Measurements from ENCODE around the gene EIF1.

GRCh38 chr17:41724476-41725050, 35.9 kb downstream of the EIF1 start:
- TF ChIP-seq POLR2A (IDR thresholded peaks at IDR 0.05) = no peak
- TF ChIP-seq, protein P1, sequence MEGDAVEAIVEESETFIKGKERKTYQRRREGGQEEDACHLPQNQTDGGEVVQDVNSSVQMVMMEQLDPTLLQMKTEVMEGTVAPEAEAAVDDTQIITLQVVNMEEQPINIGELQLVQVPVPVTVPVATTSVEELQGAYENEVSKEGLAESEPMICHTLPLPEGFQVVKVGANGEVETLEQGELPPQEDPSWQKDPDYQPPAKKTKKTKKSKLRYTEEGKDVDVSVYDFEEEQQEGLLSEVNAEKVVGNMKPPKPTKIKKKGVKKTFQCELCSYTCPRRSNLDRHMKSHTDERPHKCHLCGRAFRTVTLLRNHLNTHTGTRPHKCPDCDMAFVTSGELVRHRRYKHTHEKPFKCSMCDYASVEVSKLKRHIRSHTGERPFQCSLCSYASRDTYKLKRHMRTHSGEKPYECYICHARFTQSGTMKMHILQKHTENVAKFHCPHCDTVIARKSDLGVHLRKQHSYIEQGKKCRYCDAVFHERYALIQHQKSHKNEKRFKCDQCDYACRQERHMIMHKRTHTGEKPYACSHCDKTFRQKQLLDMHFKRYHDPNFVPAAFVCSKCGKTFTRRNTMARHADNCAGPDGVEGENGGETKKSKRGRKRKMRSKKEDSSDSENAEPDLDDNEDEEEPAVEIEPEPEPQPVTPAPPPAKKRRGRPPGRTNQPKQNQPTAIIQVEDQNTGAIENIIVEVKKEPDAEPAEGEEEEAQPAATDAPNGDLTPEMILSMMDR (IDR thresholded peaks at IDR 0.05) = no peak

All from lower leg skin (tissue), 3 donors.